ENCODE measurements around the gene ZNF549. TPM values are rescaled to one million over a fixed set of nuclear protein-coding genes. Genes with fewer than 3 reads are reported as not detected.
A peak's percentile ranks its signal among the peaks of the same experiment; 100 is the strongest.

Gene ZNF549
- total RNA-seq, 1 donor: 5.3 TPM

GRCh38 chr19:57587529-57587928, 60.4 kb downstream of the ZNF549 start:
- no peak overlapping the region for H3K4me3 ChIP-seq (ENCODE audit: low read depth, low read length)
- DNase-seq (ENCODE audit: low read depth): peak; percentile 53
- TF ChIP-seq, protein P1, sequence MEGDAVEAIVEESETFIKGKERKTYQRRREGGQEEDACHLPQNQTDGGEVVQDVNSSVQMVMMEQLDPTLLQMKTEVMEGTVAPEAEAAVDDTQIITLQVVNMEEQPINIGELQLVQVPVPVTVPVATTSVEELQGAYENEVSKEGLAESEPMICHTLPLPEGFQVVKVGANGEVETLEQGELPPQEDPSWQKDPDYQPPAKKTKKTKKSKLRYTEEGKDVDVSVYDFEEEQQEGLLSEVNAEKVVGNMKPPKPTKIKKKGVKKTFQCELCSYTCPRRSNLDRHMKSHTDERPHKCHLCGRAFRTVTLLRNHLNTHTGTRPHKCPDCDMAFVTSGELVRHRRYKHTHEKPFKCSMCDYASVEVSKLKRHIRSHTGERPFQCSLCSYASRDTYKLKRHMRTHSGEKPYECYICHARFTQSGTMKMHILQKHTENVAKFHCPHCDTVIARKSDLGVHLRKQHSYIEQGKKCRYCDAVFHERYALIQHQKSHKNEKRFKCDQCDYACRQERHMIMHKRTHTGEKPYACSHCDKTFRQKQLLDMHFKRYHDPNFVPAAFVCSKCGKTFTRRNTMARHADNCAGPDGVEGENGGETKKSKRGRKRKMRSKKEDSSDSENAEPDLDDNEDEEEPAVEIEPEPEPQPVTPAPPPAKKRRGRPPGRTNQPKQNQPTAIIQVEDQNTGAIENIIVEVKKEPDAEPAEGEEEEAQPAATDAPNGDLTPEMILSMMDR (IDR thresholded peaks at IDR 0.05; ENCODE audit: insufficient read depth, low read length): no peak

DNA sequence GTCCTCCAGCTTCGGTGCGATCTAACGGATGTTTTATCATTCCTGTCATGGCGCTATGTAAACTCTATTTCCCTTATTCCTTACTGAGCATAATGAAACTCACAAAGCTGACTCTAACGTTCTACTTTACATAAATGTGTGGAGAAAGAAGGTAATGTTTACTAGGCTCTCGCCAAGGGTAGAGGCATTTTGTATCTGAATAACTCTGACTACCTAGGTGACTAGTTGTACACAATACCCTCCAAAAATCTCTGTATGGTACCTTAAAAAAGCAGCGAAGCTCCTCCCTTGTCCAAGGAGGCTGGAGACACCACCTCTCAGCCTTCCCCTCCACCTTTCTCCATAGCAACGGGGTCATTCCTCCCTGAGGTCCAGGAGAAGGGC, 72.2 kb downstream of the ZNF549 start:
- TF ChIP-seq, protein P1 (IDR thresholded peaks at IDR 0.05; ENCODE audit: insufficient read depth, low read length): no peak
- DNase-seq (ENCODE audit: low read depth): no peak
- peak overlapping the region; percentile 85 for H3K4me3 ChIP-seq (ENCODE audit: low read depth, low read length)

GRCh38 chr19:57599761-57600383, 72.7 kb downstream of the ZNF549 start, which contains the start of gene ZNF530:
ZNF530 (plus strand) TSS chr19:57599885; CDS start chr19:57604346, 4,461 bp downstream.
- TF ChIP-seq, protein P1 (IDR thresholded peaks at IDR 0.05; ENCODE audit: insufficient read depth, low read length): no peak
- peak within 1 kb of the TSS; percentile 85 for H3K4me3 ChIP-seq (ENCODE audit: low read depth, low read length)
- DNase-seq (ENCODE audit: low read depth): peak; percentile 91

DNA sequence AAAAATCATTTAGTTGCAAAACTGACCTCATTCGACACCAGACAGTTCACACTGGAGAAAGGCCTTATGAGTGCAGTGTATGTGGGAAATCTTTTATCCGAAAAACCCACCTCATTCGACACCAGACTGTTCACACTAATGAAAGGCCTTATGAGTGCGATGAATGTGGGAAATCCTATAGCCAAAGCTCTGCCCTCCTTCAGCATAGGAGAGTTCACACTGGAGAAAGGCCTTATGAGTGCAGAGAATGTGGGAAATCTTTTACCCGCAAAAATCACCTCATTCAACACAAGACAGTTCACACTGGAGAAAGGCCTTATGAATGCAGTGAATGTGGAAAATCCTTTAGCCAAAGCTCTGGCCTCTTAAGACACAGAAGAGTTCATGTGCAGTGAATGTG, 79.8 kb downstream of the ZNF549 start:
- no peak overlapping the region for H3K4me3 ChIP-seq (ENCODE audit: low read depth, low read length)
- no peak for DNase-seq (ENCODE audit: low read depth)
- TF ChIP-seq, protein P1 (IDR thresholded peaks at IDR 0.05; ENCODE audit: insufficient read depth, low read length): no peak

Other genes starting within 250 kb of the ZNF549 start
- 71.8 and 78.5 TPM in 2 replicates for gene ZNF460, start 246.9 kb upstream of the ZNF549 start, total RNA-seq (ENCODE audit: low replicate concordance)
- gene ZNF543, start 206.9 kb upstream of the ZNF549 start, total RNA-seq (ENCODE audit: low replicate concordance): 5.1 and 9.4 TPM in 2 replicates
- 8.7 and 9.7 TPM in 2 replicates for gene ZNF304, start 176.1 kb upstream of the ZNF549 start, total RNA-seq (ENCODE audit: low replicate concordance)
- 7.0 and 11.7 TPM in 2 replicates for gene TRAPPC2B, start 163.8 kb upstream of the ZNF549 start, total RNA-seq (ENCODE audit: low replicate concordance)
- 2.5 and 4.1 TPM in 2 replicates for gene ZNF547, start 163.8 kb upstream of the ZNF549 start, total RNA-seq (ENCODE audit: low replicate concordance)
- 19.5 and 20.4 TPM in 2 replicates for gene ZNF548, start 137.5 kb upstream of the ZNF549 start, total RNA-seq (ENCODE audit: low replicate concordance)
- gene ZNF17, start 116.2 kb upstream of the ZNF549 start, total RNA-seq (ENCODE audit: low replicate concordance): 11.7 and 11.9 TPM in 2 replicates
- 1.8 and 7.8 TPM in 2 replicates for gene ZNF749, start 92.0 kb upstream of the ZNF549 start, total RNA-seq (ENCODE audit: low replicate concordance)
- 0.16 and 0.90 TPM in 2 replicates for gene VN1R1, start 70.2 kb upstream of the ZNF549 start, total RNA-seq (ENCODE audit: low replicate concordance)
- 6.4 and 17.9 TPM in 2 replicates for gene ZNF772, start 49.8 kb upstream of the ZNF549 start, total RNA-seq (ENCODE audit: low replicate concordance)
- 7.8 and 10.3 TPM in 2 replicates for gene ZNF419, start 39.6 kb upstream of the ZNF549 start, total RNA-seq (ENCODE audit: low replicate concordance)
- 15.6 and 16.6 TPM in 2 replicates for gene ZNF773, start 27.4 kb upstream of the ZNF549 start, total RNA-seq (ENCODE audit: low replicate concordance)
- 2.1 and 7.8 TPM in 2 replicates for gene ZNF550, start 32.5 kb downstream of the ZNF549 start, total RNA-seq (ENCODE audit: low replicate concordance)
- 3.4 and 8.0 TPM in 2 replicates for gene ZNF416, start 51.6 kb downstream of the ZNF549 start, total RNA-seq (ENCODE audit: low replicate concordance)
- gene ZIK1, start 56.8 kb downstream of the ZNF549 start, total RNA-seq (ENCODE audit: low replicate concordance): 4.2 and 11.0 TPM in 2 replicates
- gene ZNF530, start 72.5 kb downstream of the ZNF549 start, total RNA-seq (ENCODE audit: low replicate concordance): 1.1 and 5.6 TPM in 2 replicates
- 18.6 and 19.4 TPM in 2 replicates for gene ZNF134, start 86.9 kb downstream of the ZNF549 start, total RNA-seq (ENCODE audit: low replicate concordance)
- gene ZNF211, start 105.8 kb downstream of the ZNF549 start, total RNA-seq (ENCODE audit: low replicate concordance): 6.2 and 15.0 TPM in 2 replicates
- gene ZSCAN4, start 141.6 kb downstream of the ZNF549 start, total RNA-seq (ENCODE audit: low replicate concordance): not detected in 2 replicates
- 5.2 and 13.5 TPM in 2 replicates for gene ZNF551, start 154.6 kb downstream of the ZNF549 start, total RNA-seq (ENCODE audit: low replicate concordance)
- gene ZNF154, start 181.8 kb downstream of the ZNF549 start, total RNA-seq (ENCODE audit: low replicate concordance): 2.3 and 2.5 TPM in 2 replicates
- 3.7 and 9.2 TPM in 2 replicates for gene ZNF671, start 200.3 kb downstream of the ZNF549 start, total RNA-seq (ENCODE audit: low replicate concordance)
- gene ZNF776, start 219.5 kb downstream of the ZNF549 start, total RNA-seq (ENCODE audit: low replicate concordance): 8.1 and 12.1 TPM in 2 replicates
- 13.7 and 15.0 TPM in 2 replicates for gene ZNF586, start 242.3 kb downstream of the ZNF549 start, total RNA-seq (ENCODE audit: low replicate concordance)

All from fibroblast of the aortic adventitia (primary cell).